Natural killer cell (primary cell): ENCODE results near the gene NCL. TPM values are rescaled to one million over a fixed set of nuclear protein-coding genes. Genes with fewer than 3 reads are reported as not detected.
A peak's percentile ranks its signal among the peaks of the same experiment; 100 is the strongest.

Experiments used
- ATAC-seq, 3 donors: fragments of 150-1000 bp in 2 of 3; fragments of 200-7000 bp in 1 of 3; cut with Tn5 transposase; 1 replicate in 1 of 3; 2 replicates in 2 of 3; pipeline ENCODE4 v1.10.0; 2021; ENCODE audit warnings: mild to moderate bottlenecking in 2 of 3, moderate library complexity in 2 of 3
- DNase-seq, 2 donors: peaks; one replicate each; pipeline versions ENCODE4 v3.0.0 to v3.0.0-alpha.2; 2013 to 2021; ENCODE audit warnings: mixed read lengths in 1 of 2
- H3K27ac ChIP-seq: one replicate; pipeline ENCODE4 v1.5.1; 2013; ENCODE audit warnings: mild to moderate bottlenecking, low read length
- H3K27me3 ChIP-seq: one replicate; pipeline ENCODE4 v1.6.1; 2013; ENCODE audit warnings: low read length; ENCODE audit not compliant: control insufficient read depth, insufficient read depth
- H3K36me3 ChIP-seq: one replicate; pipeline ENCODE4 v1.6.1; 2013; ENCODE audit warnings: low read length; ENCODE audit not compliant: control insufficient read depth, insufficient read depth
- H3K4me1 ChIP-seq: one replicate; pipeline ENCODE4 v1.6.1; 2013; ENCODE audit warnings: low read length; ENCODE audit not compliant: control insufficient read depth, insufficient read depth
- H3K4me3 ChIP-seq: one replicate; pipeline ENCODE4 v1.5.1; 2013; ENCODE audit warnings: low read length
- H3K9me3 ChIP-seq: one replicate; pipeline ENCODE4 v1.6.1; 2013; ENCODE audit warnings: low read length; ENCODE audit not compliant: control insufficient read depth, insufficient read depth
- H3K27ac Mint-ChIP-seq, 2 donors: one replicate each; pipeline ENCODE4 v1.8.0; 2022; ENCODE audit warnings: mild to moderate bottlenecking in 2 of 2, mixed read lengths in 2 of 2, moderate library complexity in 1 of 2
- H3K27me3 Mint-ChIP-seq, 2 donors: one replicate each; pipeline ENCODE4 v1.8.0; 2022; ENCODE audit warnings: low read depth in 2 of 2, mixed read lengths in 2 of 2
- H3K36me3 Mint-ChIP-seq: one replicate; pipeline ENCODE4 v1.8.0; 2022; ENCODE audit warnings: mixed read lengths
- H3K4me1 Mint-ChIP-seq, 2 donors: one replicate each; pipeline ENCODE4 v1.8.0; 2022; ENCODE audit warnings: mixed read lengths in 2 of 2
- H3K4me3 Mint-ChIP-seq: one replicate; pipeline ENCODE4 v1.8.0; 2022; ENCODE audit warnings: mild to moderate bottlenecking, moderate library complexity, mixed read lengths
- H3K9me3 Mint-ChIP-seq, 2 donors: one replicate each; pipeline ENCODE4 v1.8.0; 2022; ENCODE audit warnings: mixed read lengths in 2 of 2
- CTCF ChIP-seq: fragments of 200-600 bp; IDR thresholded peaks from one replicate; pipeline ENCODE4 v1.8.0; 2022; ENCODE audit warnings: antibody characterized with exemption
- WGBS: methylation state at CpG from one replicate; pipeline ENCODE4 v1.1.7; 2013; ENCODE audit warnings: missing lambda C conversion rate; ENCODE audit not compliant: insufficient coverage; 5-methylcytosine and 5-hydroxymethylcytosine counted together
- intact Hi-C: fragments of 100-400 bp; cut with micrococcal nuclease; formaldehyde crosslinking; loops from one replicate; pipeline ENCODE4 v1.14.2; 2022
- total RNA-seq, 4 donors: library from RNA; stranded (reverse); fragments of 120-200 nt in 1 of 4; gene quantifications; one replicate each; pipeline versions ENCODE4 v1.2.3 to v1.2.4, GENCODE V29; 2013 to 2022

NCL gene
- total RNA-seq, 3 donors from 2014 or later (not counting 1 experiment from before 2014, with no cell fraction given), result 485 to 540 (median 529) TPM

- Histone ChIP-seq H3K4me1 (peaks cover 10% of the 10 kb centered on the region), H3K9me3 (peaks cover 9% of the 10 kb centered on the region), H3K27ac (no peak overlapping the region), H3K4me3 (peak overlapping the region; percentile 25), H3K27me3 (peaks cover 6% of the 10 kb centered on the region), H3K36me3 (no peaks in the 10 kb centered on the region)
- intact Hi-C loops, result loop anchor here (1.0 to 5.0 kb wide), 6 partner anchors 40 to 308 kb away; no protein-coding TSS in a partner anchor
- Mint-ChIP-seq H3K4me3 (peak overlapping the region; percentile 89), H3K9me3 (peaks cover 0 to 5% of the 10 kb centered on the region in 2 donors), H3K27ac (peak overlapping the region in 1 of 2 donors; percentile 35), H3K27me3 (peaks cover 0 to 17% of the 10 kb centered on the region in 2 donors), H3K4me1 (peaks cover 2 to 7% of the 10 kb centered on the region in 2 donors), H3K36me3 (no peaks in the 10 kb centered on the region)
- TF ChIP-seq CTCF, result peak; percentile 82
- ATAC-seq (peak; percentile 99 to 100 (median 99)), DNase-seq (peak; percentile 74 to 80)
- 5% methylated on average over 67 of the region's 67 CpGs for WGBS
Measured at GRCh38 chr2:231411831-231412617, 52.3 kb downstream of the NCL start.

GRCh38 chr2:231411237-231411636, 53.0 kb downstream of the NCL start:
- no peak overlapping the region for H3K27ac Mint-ChIP-seq
- intact Hi-C loops, result loop anchor here (5.0 kb wide), 3 partner anchors 41 to 164 kb away; no protein-coding TSS in a partner anchor

GRCh38 chr2:231410293-231411004, 53.8 kb downstream of the NCL start:
- Mint-ChIP-seq H3K9me3 (peaks cover 0 to 5% of the 10 kb centered on the region in 2 donors), H3K4me1 (peaks cover 18 to 22% of the 10 kb centered on the region in 2 donors), H3K36me3 (no peaks in the 10 kb centered on the region), H3K27ac (no peak overlapping the region), H3K27me3 (peaks cover 0 to 17% of the 10 kb centered on the region in 2 donors), H3K4me3 (no peak overlapping the region)
- Histone ChIP-seq H3K9me3 (peaks cover 9% of the 10 kb centered on the region), H3K27me3 (peaks cover 6% of the 10 kb centered on the region), H3K4me1 (peaks cover 17% of the 10 kb centered on the region), H3K4me3 (no peak overlapping the region), H3K36me3 (no peaks in the 10 kb centered on the region), H3K27ac (no peak overlapping the region)
- DNase-seq, result no peak
- TF ChIP-seq CTCF, result peak; percentile 6
- intact Hi-C loops, result loop anchor here (5.0 kb wide), 3 partner anchors 42 to 163 kb away; no protein-coding TSS in a partner anchor
- WGBS, result 86% methylated on average over 6 of the region's 6 CpGs
- ATAC-seq, result no peak

More at GRCh38 chr2:231411237-231411636, 53.0 kb downstream of the NCL start:
- 69% methylated on average over 3 of the region's 3 CpGs for WGBS
- H3K9me3 Mint-ChIP-seq, result peaks cover 0 to 5% of the 10 kb centered on the region in 2 donors
- Histone ChIP-seq H3K36me3 (no peaks in the 10 kb centered on the region), H3K4me1 (peaks cover 11% of the 10 kb centered on the region), H3K27ac (no peak overlapping the region), H3K27me3 (peaks cover 6% of the 10 kb centered on the region), H3K4me3 (no peak overlapping the region), H3K9me3 (peaks cover 9% of the 10 kb centered on the region)
- no peak for DNase-seq
- ATAC-seq, result no peak
- peaks cover 0 to 17% of the 10 kb centered on the region in 2 donors for H3K27me3 Mint-ChIP-seq
- peak overlapping the region; percentile 89 for H3K4me3 Mint-ChIP-seq
- TF ChIP-seq CTCF, result no peak
- H3K36me3 Mint-ChIP-seq, result no peaks in the 10 kb centered on the region
- H3K4me1 Mint-ChIP-seq, result peaks cover 10 to 14% of the 10 kb centered on the region in 2 donors
